ENCODE results near the gene CEACAM3. TPM values are rescaled to one million over a fixed set of nuclear protein-coding genes. Genes with fewer than 3 reads are reported as not detected.

The CEACAM3 gene
- total RNA-seq, 1 experiment from 2014 or later: not detected

DNA sequence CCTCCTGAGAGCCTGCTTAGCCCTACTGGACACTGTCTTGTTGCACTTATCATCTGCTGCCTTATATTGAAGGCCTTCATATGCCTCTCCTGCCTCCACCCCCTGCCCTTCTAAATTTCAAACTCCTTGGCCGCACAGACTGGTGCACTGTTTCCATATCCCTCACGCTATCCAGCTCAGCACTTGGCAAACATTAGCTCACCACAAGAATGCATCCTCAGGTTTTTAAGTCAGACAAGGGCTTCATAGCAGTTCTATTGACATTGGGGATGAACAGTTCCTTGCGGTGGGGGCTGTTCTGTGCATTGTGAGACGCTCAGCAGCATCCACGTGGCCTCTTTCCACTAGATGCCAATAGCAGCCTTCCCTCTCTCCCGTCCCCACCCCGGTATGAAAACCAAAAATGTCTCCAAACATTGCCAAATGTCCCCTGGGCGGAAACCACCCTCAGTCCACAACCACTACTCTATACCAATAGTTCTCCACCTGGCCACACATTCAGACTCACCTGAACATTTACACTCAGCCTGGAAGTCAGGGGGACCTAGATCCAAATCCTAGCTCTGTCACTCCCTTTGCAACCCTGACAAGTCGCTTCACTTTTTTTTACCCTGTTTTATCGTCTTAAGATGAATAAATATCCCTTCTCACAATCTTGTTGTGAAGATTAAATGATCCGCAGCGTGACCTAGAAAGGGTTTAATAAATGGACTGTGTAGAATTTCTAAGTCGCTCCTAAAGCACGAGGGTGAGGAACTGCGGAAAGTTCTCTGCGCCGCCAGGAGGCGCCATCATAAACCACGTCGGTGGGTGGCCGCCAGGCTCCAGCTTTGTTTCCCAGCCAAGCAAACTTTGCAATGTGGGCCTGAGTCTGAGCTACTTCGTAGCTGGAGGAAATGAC lies 3.6 kb upstream of the CEACAM3 start:
- DNase-seq (ENCODE audit: low read depth): peak; percentile 42

DNA sequence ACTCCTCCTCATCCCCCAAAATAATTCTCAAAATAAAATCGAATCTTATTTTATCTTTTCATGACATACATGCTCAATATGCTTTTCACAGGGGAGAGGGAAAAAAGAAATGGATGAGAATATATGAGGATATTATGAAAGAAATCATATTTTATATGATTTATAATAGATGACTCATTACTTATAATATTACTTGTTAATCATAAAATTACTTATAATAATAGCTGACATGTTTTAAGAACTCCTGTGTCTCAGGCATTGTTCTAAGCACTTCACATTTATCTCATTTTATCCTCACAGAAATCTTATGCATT lies 3.0 kb upstream of the CEACAM3 start:
- DNase-seq (ENCODE audit: low read depth): no peak

DNA sequence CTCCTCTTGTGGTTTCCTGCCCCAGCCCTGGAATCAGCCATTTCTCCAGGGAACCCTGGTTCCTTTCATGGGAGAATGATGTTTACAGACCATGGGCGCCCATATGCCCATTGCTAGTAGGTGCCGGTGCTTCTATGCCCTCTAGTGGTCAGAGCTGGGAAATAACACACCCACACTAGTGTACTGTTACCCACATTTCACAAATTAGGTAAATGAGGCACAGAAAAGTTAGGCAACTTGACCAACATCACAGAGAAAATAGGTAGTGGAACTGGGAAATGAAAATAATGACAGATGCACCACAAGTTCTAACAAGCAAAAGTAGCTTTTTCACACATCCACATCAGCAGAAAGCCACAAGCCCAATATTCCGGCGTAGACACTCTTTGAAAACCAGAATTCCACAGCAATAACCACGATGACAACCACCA lies 1.3 kb upstream of the CEACAM3 start:
- DNase-seq (ENCODE audit: low read depth): peak; percentile 39

DNA sequence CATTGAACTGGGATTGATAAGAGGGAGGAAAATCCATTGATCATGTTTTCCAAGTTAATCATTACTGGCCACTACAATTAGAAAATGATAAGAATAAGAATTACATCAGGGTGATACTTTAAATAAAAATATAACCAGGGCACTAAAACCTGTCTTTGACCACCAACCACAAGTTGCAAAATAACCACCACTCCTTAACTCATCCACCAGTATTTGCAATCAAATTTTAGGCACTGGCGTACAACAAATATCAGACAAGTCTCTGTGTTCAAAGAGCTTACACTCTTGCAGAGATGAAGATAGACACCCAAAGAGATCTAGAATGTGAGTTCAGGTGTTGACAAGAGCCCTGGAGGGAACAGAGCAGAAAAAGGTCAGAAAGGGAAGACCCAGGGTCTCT lies 514 bp downstream of the CEACAM3 start:
- no peak for DNase-seq (ENCODE audit: low read depth)

DNA sequence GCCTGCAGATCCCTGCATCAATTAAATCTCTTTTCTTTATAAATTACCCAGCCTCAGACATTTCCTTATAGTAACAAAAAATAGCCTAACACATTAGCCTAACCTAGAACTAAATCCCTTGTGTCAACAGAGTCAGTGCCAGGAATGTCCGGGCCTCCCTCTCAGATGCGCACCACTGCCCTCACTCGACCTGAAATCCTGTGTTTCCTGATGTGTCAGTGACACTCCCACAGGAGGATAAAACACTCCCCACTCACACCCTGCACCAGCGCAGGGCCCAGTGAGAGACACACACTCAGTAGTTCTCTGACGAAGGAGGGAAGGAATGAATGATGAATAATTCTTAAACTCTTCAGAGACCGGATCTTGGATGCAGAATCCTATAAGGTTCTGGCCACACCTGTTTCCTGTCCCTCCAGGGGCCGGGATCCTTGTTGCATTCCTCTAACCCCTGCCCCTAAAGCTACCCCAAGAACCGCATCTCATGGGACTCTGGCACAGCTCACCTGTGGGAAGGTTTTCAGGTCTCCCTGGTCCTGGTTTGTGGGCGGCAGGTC lies 3.1 kb downstream of the CEACAM3 start:
- DNase-seq (ENCODE audit: low read depth): no peak

DNA sequence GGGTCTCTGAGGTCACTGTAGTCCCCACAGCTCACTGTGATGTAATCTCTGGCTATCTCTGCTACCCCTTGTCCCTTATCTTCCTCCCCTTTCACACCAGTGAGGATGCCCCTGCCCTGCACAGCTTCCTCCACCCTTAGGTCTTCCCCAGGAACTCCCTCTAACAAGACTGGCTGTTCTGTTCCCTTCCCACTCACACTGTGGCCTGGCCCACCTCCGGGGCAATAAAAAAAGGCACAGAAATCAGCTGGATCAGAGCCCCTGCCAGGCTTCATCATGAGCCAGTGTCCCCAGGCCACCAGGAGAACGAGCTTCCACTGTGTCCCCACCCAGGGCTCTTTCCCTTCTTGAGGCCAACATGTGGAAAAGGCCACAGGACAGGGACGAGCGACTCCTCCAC lies 4.6 kb downstream of the CEACAM3 start:
- DNase-seq (ENCODE audit: low read depth): no peak

DNA sequence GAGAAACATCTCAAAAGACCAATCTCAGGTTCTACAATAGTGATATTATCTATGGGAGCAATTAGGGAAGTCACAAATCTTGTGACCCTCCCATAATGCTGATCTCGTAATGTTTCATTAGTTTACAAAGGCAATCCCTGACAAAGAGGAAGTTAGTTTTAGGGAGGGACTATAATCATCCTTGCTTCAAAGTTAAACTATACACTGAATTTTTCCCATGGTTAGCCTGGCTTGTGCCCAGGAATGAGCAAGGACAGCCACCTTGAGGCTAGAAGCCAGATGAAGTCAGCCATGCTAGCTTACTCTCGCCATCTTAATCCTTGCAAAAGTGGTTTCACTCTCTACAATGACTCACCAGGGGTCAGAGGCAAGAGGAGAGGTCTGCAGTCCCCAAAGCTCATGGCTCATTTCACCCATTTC lies 5.4 kb downstream of the CEACAM3 start:
- DNase-seq (ENCODE audit: low read depth): peak; percentile 10

DNA sequence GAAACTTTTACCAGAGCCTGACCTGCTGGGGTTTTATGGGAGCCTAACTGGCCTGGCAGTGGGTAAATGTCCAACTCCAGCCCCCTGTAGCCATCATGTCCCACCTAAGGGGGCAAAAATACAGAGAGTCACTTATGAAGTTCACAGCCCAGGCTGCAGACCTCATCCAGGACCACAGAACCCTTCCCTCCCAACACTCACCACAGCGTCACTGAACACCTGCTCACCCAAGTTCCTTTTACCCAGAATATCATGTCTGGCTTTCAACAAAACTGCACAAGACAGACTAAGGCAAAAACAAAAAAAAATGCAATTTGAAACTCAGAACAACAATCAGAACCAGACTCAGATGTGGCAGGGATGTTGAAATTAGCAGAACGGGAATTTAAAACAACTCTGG lies 6.4 kb downstream of the CEACAM3 start:
- DNase-seq (ENCODE audit: low read depth): no peak

DNA sequence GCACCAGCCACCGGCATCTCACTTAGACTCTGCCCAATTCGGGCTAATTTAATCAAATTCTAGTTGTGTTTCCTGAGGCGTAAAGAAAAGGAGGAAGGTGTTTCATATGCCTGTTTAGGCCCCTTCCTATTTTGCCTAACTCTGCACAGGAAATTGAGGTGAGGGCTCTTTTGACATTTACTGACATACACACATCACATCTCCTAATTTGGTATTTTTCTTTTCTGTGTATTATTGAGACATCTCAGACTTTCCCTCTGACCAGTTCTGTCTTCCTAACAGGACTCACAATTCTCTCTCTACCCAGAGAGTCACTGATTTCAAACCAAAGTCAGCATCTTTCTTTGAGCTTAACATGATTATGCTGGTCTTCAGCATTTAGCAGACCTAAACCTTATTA lies 7.9 kb downstream of the CEACAM3 start:
- DNase-seq (ENCODE audit: low read depth): no peak

DNA sequence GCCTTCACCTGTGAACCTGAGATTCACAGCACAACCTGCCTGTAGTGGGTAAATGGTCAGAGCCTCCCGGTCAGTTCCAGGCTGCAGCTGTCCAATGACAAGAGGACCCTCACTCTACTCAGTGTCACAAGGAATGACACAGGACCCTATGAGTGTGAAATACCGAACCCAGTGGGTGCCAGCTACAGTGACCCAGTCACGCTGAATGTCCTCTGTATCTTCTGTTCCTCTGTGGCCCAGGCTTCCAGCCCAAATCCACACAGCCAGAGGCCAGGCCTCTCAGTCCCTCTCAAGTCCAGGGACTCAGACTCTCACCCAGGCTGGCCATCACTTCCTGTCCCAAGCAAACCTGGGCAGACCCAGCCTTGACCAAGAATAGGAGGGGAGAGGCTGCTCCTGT lies 10.8 kb downstream of the CEACAM3 start:
- no peak for DNase-seq (ENCODE audit: low read depth)

DNA sequence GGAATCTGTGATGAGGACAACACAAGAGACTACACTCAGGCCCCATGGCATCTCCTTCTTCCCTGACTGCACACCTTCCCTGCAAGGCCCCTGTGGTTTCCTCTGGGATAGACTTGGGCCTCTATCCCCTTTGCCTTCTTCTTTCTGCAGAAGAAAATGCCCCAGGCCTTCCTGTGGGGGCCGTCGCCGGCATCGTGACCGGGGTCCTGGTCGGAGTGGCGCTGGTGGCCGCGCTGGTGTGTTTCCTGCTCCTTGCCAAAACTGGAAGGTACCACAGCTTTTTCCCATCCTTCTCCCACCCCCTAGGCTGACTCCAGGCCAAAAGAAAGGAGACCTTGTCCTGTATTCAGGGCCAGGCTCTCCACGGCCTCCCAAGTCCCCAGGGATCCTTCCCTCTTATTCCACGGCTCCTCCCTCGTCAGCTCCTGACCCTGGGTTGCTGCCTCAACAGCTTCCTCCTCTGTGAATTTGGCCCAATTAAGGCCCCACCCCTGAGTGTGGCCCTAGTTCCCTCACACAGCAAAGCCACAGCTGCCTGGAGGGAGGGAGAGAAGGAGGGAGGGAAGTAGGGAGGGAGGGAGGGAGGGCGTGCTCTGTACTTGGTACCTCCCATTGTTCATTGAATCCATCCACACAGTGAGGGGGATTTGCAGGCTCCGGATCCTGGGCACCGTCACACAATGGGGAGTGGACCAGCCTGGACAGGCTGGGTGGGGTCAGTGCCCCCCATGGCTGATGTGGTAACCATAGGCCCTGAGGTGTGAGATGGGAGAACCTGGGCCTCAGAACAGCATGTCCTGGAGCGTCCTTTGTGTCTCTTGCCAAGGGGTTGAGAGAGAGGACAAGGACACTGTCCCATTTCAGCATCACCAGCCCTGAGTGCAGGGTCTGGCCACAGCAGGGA lies 12.5 kb downstream of the CEACAM3 start:
- DNase-seq (ENCODE audit: low read depth): no peak

DNA sequence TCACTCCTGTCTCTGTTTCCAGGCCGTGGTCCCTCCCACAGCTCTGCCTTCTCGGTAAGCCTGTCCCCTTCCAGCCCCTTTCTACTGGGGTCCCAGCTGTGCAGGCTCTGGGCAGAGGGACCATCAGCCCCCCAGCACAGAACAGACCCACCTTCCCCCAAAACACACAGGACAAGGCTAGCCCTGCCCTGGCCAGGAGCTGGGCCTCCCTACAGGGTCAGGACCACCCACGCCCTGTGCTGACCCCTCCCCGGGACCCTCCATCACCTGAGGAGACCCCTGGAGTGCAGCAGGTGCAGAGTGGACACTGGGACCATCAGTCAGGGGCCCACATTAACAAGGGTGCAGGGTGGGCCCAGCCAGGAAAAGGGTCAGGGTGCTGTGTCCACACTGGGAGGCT lies 13.9 kb downstream of the CEACAM3 start:
- DNase-seq (ENCODE audit: low read depth): no peak

DNA sequence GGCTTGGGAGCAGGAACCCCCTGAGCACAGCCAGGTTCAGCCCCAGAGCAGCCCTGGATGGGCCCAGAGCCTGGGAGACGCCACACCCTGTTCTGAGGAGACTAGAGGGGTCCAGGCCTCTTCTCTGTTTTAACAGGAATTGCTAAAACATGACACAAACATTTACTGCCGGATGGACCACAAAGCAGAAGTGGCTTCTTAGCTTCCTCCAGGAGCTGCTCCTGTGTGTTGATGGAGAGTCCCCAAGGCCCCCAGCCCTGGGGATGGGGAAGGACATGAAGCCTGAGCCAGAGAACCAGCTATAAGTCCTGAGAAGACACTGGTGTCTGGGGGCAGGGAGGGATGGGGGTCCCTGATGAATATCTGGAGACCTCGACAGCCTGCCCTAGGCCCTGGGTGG lies 14.6 kb downstream of the CEACAM3 start:
- no peak for DNase-seq (ENCODE audit: low read depth)

DNA sequence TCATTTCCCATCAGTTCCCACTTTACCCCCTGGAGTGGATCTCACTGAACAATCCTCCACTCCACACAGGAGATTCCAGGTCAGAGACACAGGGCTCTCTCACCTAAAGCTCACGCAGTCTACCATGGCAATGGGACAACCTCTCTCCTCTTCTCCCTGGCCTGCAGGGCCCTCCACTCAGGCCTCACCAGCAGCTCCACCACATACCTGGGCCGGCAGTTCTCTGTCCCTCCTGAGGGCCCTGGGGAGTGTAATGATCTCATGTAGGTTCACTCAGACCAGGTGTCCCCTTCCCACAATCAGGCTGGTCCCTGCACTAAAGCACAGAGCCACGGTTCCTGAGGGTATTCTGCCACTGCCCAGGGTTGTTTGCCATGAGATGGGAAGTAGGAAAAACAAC lies 15.6 kb downstream of the CEACAM3 start:
- no peak for DNase-seq (ENCODE audit: low read depth)

DNA sequence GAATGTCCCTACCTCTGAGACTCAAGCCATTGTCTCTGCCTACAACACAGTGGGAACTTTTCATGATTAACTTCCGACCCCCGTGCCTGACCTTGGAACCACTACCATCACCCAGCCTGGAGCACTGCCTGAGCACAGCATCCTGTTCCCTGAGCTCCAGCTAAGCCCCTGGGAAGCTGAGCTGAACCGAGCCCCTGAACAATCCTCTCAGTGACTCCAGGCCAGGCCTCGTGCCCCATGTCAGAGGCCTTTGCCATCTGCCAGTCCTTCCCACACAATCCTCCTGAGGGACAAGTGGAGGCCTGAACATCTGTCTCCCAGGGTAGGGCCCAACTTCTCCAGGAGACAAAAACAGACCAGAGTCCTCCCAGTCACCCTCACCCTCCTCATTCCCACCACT lies 17.5 kb downstream of the CEACAM3 start:
- no peak for DNase-seq (ENCODE audit: low read depth)

DNA sequence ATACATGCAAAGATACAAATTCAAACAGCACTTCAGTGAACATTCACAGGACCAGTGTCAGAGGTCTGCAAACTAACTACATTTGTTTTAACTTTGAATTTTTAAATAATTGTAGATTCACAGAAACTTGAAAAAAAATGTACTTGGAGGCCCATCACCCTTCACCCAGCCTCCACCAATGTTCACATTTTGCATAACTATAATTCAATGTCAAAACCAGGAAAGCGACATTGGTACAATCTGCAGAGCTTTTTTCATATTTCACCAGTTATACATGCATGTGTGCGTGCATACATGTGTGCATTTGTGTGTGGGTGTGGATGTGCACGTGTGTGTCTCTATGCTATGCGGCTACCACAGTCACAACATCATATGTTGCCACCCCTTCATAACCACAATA lies 18.9 kb downstream of the CEACAM3 start:
- no peak for DNase-seq (ENCODE audit: low read depth)

DNA sequence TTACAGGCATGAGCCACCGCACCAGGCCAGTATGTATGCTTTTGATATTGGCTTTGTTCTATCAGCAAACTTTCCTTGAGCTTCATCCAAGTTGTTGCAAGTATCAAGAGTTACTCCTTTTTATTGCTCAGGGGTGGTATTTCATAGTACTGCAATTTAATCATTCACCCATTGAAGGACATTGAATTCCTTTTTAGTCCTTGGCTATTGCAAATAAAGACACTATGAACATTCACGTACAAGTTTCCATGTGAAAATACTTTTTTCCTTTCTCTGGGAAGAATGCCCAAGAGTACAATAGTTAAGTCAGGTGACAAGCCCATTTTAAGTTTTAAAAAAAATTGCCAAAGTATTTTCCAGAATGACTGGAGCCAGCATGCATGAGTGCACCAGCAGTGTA lies 20.4 kb downstream of the CEACAM3 start:
- DNase-seq (ENCODE audit: low read depth): no peak

DNA sequence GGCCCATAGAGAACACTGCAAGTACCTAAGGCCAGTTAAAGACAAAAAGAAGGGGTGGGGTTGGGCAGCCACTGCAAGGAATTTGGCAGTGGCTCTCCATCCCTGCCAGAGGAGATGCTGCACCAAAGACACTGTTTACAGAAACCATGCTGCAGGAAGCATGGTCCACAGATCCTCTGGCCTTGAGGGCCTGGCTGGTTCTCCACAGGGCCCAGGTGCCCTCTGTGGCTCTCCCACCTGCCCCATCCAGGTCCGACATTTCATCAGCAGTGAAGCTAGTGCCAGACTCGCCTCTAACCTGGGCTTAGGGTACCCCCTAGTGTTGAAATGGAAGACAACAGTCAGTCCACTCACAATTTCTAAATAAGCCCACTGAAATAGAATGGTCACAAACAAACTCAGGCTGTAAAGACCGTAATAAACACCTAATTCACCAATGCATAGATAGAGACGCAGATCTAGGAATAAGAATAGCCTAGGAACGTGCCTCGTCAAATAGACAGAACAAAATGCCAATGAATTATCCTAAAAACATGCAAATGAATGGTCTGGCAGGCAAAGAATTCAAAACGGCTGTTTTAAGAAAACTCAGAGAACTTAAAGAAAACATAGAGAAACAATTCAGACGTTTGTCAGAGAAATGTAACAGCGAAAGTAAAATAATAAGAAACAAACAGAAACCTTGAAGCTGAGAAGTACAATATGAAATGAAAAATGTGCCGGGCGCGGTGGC lies 24.8 kb downstream of the CEACAM3 start:
- peak; percentile 21 for DNase-seq (ENCODE audit: low read depth)

DNA sequence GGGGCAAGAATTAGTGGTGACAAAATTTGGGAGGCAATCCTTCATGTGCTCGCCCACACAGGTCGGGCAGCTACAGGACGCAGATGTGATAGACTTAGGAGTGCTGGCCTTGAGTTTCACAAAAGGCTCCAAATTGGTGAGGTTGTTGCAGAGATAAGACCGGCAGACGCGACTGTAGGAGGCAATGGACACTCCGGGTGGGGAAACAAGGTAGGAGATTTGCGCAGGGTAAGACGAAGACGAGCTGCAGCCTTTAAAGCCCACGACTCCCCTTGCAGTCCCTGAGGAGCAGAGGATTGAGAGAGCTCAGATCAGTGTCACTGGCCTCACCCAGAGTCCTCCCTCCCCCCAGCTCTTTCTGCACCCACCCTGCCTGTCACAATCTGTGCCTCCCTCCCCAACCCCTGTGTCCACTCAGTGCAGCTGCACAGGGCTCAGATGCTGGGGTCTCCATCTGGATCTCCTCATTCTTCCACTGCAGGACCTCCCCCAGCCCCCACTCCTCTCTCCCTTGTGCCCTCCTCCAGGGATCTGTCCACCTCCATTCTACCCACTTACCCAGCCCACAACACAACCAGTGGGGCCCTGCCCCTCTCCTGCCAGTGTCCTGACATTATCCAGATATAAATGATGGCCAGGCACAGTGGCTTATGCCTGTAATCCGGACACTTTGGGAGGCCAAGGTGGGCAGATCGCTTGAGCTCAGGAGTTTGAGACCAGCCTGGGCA lies 41.8 kb downstream of the CEACAM3 start:
- no peak for DNase-seq (ENCODE audit: low read depth)

DNA sequence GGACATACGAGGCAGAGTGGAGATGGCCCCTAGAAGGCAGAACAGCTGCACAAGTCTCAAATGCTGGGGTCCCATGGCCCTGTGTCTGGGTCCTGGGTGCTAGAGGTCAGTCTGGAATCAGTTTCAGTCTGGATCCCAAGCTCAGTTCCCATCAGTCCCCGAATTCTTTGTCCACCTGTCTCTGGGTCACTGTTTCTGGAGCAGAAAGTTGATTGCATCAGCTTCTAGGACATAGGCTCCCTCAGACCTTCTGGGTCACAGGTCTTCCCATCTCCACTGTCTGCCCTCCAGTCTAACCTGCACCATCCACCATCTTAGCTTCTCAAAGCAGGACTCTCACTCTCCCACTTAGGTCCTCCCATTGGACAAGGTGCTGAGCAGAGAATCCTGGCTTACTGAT lies 42.8 kb downstream of the CEACAM3 start:
- no peak for DNase-seq (ENCODE audit: low read depth)

DNA sequence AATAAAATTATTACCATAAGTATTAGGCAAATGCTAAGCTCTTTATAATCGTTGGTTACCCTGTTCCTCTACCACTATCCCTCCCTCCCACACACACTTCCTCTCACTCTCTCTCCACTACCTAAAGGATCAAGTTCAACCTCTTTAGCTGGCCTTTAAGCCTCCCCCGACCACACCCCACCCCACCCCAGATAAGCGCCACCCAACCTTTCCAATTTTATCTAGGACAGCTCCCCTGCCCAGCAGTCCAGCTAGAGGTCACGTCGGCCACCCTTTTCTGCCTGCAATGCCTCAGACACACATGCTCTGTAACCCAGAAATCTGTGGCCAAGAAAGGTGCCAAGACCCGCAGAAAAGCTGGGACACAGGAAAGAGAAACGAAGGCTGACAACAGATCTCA lies 47.0 kb downstream of the CEACAM3 start:
- no peak for DNase-seq (ENCODE audit: low read depth)

Measured in RPMI7951 (cell line).